DND-41 (cell line): ENCODE results near the gene NDOR1.
A peak's percentile ranks its signal among the peaks of the same experiment; 100 is the strongest.

Experiments used
- EZH2 ChIP-seq: IDR thresholded peaks from 3 replicates; pipeline ENCODE4 v1.6.1; 2012; ENCODE audit warnings: borderline replicate concordance, low read depth, mild to moderate bottlenecking, moderate library complexity, low read length, inconsistent platforms; ENCODE audit not compliant: severe bottlenecking
- TF ChIP-seq, protein P1 (sequence below): IDR thresholded peaks from 2 replicates; pipeline ENCODE4 v1.5.1; 2012; ENCODE audit warnings: borderline replicate concordance, low read length, moderate library complexity, mild to moderate bottlenecking; ENCODE audit not compliant: poor library complexity, severe bottlenecking; ENCODE audit errors: extremely low read depth

DNA sequence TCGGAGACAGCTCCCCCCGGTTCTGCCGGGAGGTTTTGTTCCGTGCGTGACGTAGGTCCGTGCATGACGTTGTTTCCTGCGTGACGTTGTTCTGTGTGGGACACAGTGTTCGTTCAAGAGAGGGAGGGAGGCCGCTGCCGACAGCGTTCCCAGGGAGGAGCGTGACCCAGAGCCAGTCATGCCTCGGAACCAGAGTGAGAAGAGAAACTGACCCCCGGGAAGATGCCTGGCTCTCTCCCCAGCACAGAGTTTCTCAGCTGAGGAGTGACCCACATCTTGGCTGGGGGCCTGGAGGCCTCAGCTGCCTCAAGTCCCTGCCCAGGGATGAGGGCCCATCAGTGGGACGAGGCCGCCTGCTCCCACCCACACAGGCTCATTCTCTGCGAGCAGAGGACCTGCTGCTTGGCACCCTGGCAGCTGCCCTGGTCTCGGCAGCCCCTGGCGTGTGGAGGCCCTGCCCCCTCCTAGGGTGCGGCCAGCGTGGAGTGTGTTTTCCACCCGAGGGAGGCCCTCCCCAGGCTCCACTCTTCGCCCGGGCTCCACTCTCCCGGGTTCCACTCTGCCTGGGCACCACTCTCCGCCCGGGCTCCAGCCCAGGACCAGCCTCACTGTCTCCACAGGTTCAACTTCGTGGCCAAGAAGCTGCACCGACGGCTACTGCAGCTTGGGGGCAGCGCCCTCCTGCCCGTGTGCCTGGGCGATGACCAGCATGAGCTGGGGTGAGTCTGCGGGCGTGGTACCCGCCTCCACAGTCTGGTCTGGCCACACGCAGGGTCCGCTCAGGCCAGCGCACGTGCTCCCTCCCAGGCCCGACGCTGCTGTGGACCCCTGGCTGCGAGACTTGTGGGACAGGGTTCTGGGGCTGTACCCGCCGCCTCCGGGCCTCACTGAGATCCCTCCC, 7.9 kb downstream of the NDOR1 start:
- TF ChIP-seq, protein P1, sequence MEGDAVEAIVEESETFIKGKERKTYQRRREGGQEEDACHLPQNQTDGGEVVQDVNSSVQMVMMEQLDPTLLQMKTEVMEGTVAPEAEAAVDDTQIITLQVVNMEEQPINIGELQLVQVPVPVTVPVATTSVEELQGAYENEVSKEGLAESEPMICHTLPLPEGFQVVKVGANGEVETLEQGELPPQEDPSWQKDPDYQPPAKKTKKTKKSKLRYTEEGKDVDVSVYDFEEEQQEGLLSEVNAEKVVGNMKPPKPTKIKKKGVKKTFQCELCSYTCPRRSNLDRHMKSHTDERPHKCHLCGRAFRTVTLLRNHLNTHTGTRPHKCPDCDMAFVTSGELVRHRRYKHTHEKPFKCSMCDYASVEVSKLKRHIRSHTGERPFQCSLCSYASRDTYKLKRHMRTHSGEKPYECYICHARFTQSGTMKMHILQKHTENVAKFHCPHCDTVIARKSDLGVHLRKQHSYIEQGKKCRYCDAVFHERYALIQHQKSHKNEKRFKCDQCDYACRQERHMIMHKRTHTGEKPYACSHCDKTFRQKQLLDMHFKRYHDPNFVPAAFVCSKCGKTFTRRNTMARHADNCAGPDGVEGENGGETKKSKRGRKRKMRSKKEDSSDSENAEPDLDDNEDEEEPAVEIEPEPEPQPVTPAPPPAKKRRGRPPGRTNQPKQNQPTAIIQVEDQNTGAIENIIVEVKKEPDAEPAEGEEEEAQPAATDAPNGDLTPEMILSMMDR: peak; percentile 22
- TF ChIP-seq EZH2: no peak
